Right atrium auricular region (tissue), 2 donors: ENCODE data around the gene DRICH1. TPM values are rescaled to one million over a fixed set of nuclear protein-coding genes. Genes with fewer than 3 reads are reported as not detected.

ENCODE experiments used
- total RNA-seq, 2 donors: library from RNA; depleted of rRNA; stranded (reverse); fragments of >200 nt; gene quantifications; one replicate each; pipeline ENCODE4 v1.1.0, GENCODE V29; 2016

Gene DRICH1
- total RNA-seq, 2 donors from 2014 or later: not detected

Other genes starting within 250 kb of the DRICH1 start
- gene IGLL1, start 52.0 kb downstream of the DRICH1 start, total RNA-seq: not detected
- gene RGL4, start 58.7 kb upstream of the DRICH1 start, total RNA-seq: not detected
- gene ZNF70, start 118.8 kb upstream of the DRICH1 start, total RNA-seq: 1 to 10 TPM; 3.2 to 5.0 TPM
- not detected for gene VPREB3, start 122.1 kb upstream of the DRICH1 start, total RNA-seq
- not detected for gene C22orf15, start 130.7 kb upstream of the DRICH1 start, total RNA-seq
- 100 to 1,000 TPM; 213 to 319 TPM for gene CHCHD10, start 135.7 kb upstream of the DRICH1 start, total RNA-seq
- gene MMP11, start 140.5 kb upstream of the DRICH1 start, total RNA-seq: 10 to 100 TPM in 1 of 2 donors, 1 to 10 TPM in 1; 2.2 to 12.3 TPM
- gene SMARCB1, start 154.6 kb upstream of the DRICH1 start, total RNA-seq: 10 to 100 TPM; 41.4 to 45.9 TPM
- 10 to 100 TPM in 1 of 2 donors, 1 to 10 TPM in 1; 4.0 to 10.6 TPM for gene DERL3, start 206.7 kb upstream of the DRICH1 start, total RNA-seq
- gene SLC2A11, start 225.6 kb upstream of the DRICH1 start, total RNA-seq: 10 to 100 TPM; 10.6 to 15.5 TPM